Mucosa of descending colon (tissue), 3 donors: ENCODE data around the gene BAIAP2L2. TPM values are rescaled to one million over a fixed set of nuclear protein-coding genes. Genes with fewer than 3 reads are reported as not detected.
A peak's percentile ranks its signal among the peaks of the same experiment; 100 is the strongest.

ENCODE experiments used
- ATAC-seq: fragments of 200-7000 bp; cut with Tn5 transposase; one replicate; pipeline ENCODE4 v1.9.1; 2020; ENCODE audit warnings: mild to moderate bottlenecking, moderate library complexity
- DNase-seq, 3 donors: peaks; one replicate each; pipeline ENCODE4 v3.0.0-alpha.2; 2020
- H3K36me3 ChIP-seq: fragments of 200-600 bp; one replicate; pipeline ENCODE4 v1.8.0; 2021; ENCODE audit warnings: low read depth, mild to moderate bottlenecking
- H3K4me1 ChIP-seq: fragments of 200-600 bp; one replicate; pipeline ENCODE4 v1.8.0; 2021; ENCODE audit warnings: low read depth, mild to moderate bottlenecking
- H3K4me3 ChIP-seq: fragments of 200-600 bp; one replicate; pipeline ENCODE4 v1.8.0; 2021; ENCODE audit warnings: mild to moderate bottlenecking
- H3K9me3 ChIP-seq: fragments of 200-600 bp; one replicate; pipeline ENCODE4 v1.8.0; 2021; ENCODE audit warnings: mild to moderate bottlenecking
- intact Hi-C, 2 donors: fragments of 100-400 bp; cut with DNase I in 1 of 2; cut with micrococcal nuclease in 1 of 2; formaldehyde crosslinking; loops; one replicate each; pipeline versions ENCODE4 v1.11.0 to v1.11.1; 2022; cut with DNase I, micrococcal nuclease
- total RNA-seq, 3 donors: library from RNA; stranded (reverse); fragmentation: NEBNext Ultra II Directional in 2 of 3; extraction: Animal tissue kit (Norgen Biotek cat#: 25700) in 2 of 3; gene quantifications; one replicate each; pipeline versions ENCODE4 v1.2.1 to v1.2.4, GENCODE V29; 2021 to 2023
- TF ChIP-seq, protein P1 (sequence below): fragments of 200-600 bp; IDR thresholded peaks from one replicate; pipeline ENCODE4 v1.8.0; 2022; ENCODE audit warnings: antibody characterized with exemption, mild to moderate bottlenecking
- donor health status: DM: no; HTN: no; CAD: no; lungs with moderate emphysema.
- donor health status: DM: no; HTN: no; CAD: no.
- donor health status: DM: no; HTN: yes; CAD: no.

BAIAP2L2 gene
- total RNA-seq, 3 donors from 2014 or later: 33.9 to 92.3 (median 63.7) TPM

DNA sequence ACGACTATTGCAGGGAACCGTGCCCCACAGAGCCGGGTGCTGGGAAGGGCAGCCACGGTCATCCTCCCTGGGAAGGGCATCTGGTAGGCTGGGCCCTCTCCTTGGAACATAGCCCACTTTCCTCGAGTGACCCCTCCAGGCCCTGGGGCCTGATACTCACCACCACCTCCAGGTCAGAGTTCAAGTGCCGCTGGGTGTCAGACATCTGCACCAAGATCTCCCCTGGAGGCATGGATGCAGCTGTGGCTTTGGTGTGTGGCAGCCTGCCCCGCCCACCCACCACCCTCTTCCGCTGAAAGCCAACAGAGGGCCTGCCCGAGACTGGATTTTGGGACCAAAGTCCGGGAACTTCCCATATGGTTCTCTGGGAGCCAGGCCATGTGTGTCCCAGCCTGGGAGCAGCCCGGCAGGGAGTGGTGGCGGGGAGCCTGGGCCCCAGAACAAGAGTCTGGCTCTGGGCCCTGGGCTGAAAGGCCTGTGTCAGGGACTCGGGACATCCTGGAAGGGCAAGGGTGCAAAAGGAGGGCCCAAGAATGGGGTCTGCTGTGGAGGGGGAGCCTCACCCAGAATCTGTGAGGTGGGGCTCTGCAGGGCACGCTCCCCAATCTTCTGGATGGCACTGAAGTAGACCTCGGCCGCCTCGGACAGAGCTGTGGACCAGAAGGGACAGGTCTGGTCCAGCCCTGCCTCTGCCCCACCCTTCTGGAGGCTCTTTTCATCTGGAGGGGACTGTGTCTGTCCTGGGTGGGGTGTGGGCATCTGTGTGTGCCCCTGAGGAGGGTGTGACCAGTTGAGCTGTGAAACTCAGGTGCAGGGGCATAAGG is 2.6 kb downstream of the BAIAP2L2 start:
- peaks cover 36% of the 10 kb centered on the region for H3K4me1 ChIP-seq
- TF ChIP-seq, protein P1, sequence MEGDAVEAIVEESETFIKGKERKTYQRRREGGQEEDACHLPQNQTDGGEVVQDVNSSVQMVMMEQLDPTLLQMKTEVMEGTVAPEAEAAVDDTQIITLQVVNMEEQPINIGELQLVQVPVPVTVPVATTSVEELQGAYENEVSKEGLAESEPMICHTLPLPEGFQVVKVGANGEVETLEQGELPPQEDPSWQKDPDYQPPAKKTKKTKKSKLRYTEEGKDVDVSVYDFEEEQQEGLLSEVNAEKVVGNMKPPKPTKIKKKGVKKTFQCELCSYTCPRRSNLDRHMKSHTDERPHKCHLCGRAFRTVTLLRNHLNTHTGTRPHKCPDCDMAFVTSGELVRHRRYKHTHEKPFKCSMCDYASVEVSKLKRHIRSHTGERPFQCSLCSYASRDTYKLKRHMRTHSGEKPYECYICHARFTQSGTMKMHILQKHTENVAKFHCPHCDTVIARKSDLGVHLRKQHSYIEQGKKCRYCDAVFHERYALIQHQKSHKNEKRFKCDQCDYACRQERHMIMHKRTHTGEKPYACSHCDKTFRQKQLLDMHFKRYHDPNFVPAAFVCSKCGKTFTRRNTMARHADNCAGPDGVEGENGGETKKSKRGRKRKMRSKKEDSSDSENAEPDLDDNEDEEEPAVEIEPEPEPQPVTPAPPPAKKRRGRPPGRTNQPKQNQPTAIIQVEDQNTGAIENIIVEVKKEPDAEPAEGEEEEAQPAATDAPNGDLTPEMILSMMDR: no peak
- DNase-seq (peak; percentile 87 to 90 (median 89)), ATAC-seq (peak; percentile 70)
- no peaks in the 10 kb centered on the region for H3K36me3 ChIP-seq
- no peak overlapping the region for H3K4me3 ChIP-seq
- no peaks in the 10 kb centered on the region for H3K9me3 ChIP-seq
- intact Hi-C loops: no loop called here

DNA sequence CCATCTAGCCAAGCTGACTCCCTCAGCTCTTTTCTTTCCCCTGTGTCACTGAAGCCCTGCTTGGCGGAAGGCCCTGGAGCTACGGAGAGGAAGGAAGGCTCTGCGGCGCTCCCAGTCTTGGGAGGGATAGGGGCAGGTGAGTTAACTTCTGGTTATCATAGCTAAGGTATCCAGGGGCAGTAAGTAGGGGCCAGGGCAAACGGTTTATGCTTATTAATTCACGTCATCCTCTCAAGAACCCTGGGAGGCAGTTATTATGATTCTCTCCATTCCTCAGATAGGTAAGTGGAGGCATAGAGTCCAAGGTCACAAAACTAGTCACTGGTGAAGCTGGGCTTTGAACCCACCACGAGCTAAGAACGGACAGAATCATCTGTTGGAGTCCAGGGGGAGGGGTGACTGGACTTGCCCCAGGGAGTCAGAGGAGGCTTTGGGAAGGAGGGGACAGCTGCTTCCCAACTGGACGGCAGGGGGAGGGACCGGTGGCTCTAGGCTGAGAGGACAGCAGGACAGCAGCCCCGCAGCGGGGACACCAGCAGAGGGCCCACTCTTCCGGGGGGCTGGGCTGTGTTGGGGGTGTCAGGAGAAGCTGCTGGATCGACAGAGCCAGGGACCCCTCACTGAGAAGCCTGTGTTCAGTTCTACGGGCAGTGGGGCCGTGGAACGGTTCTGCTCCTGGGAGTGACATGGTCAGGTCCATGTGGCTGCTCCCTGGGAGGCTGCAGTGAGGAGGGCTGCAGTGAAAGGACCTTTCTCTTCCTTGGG is 3.5 kb downstream of the BAIAP2L2 start:
- peaks cover 33% of the 10 kb centered on the region for H3K4me1 ChIP-seq
- intact Hi-C loops: no loop called here
- DNase-seq (peak in 1 of 3 donors; percentile 42), ATAC-seq (no peak)
- TF ChIP-seq, protein P1: no peak
- no peak overlapping the region for H3K4me3 ChIP-seq
- H3K36me3 ChIP-seq: no peaks in the 10 kb centered on the region
- H3K9me3 ChIP-seq: no peaks in the 10 kb centered on the region

DNA sequence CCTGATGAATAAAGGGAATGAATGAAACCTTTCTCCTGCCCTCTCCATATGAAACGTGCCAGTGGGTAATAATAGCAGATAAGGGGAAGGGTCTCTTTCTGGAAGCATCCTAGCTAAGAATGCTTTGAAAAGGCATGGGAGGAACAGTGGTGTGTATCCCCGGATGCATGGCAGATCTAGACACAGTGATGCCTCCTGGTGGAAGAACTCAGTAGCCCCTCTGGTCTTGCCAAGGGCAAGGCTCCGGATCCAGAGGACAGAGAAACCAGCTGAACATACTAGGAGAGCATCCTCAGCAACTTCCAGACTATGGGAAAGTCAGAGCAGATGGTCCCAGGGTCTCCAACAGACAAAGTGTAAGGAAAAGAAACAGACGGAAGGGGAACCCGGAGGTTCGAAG is 6.4 kb downstream of the BAIAP2L2 start:
- H3K36me3 ChIP-seq: no peaks in the 10 kb centered on the region
- TF ChIP-seq, protein P1: no peak
- intact Hi-C loops: no loop called here
- peak in 1 of 3 donors; percentile 7 for DNase-seq
- H3K9me3 ChIP-seq: no peaks in the 10 kb centered on the region
- H3K4me3 ChIP-seq: no peak overlapping the region
- ATAC-seq: no peak
- peaks cover 13% of the 10 kb centered on the region for H3K4me1 ChIP-seq

DNA sequence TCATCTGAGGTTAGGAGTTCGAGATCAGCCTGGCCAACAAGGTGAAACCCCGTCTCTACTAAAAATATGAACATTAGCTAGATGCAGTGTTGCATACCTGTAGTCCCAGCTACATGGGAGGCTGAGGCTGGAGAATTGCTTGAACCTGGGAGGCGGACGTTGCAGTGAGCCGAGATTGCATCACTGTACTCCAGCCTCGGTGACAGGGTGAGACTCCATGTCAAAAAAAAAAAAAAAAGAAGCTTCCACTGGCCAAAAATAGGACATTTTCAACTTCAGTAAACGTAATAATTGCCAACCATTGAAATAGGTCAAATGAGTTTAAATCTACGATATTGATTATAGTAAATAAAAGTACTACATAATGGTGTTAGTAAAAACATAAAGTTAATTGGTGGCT is 6.8 kb downstream of the BAIAP2L2 start:
- TF ChIP-seq, protein P1: no peak
- Histone ChIP-seq H3K4me1 (peaks cover 10% of the 10 kb centered on the region), H3K9me3 (no peaks in the 10 kb centered on the region), H3K36me3 (no peaks in the 10 kb centered on the region), H3K4me3 (no peak overlapping the region)
- intact Hi-C loops: no loop called here
- DNase-seq: peak in 1 of 3 donors; percentile 0
- ATAC-seq: no peak

- intact Hi-C loops: no loop called here
- no peaks in the 10 kb centered on the region for H3K36me3 ChIP-seq
- ATAC-seq: peak; percentile 59
- no peaks in the 10 kb centered on the region for H3K4me1 ChIP-seq
- no peaks in the 10 kb centered on the region for H3K9me3 ChIP-seq
- no peak overlapping the region for H3K4me3 ChIP-seq
- peak in 1 of 3 donors; percentile 16 for DNase-seq
- TF ChIP-seq, protein P1: no peak
Measured at GRCh38 chr22:38098410-38099249, 11.9 kb downstream of the BAIAP2L2 start.
